ENCODE results near the gene SLC47A1. TPM values are rescaled to one million over a fixed set of nuclear protein-coding genes. Genes with fewer than 3 reads are reported as not detected.
A peak's percentile ranks its signal among the peaks of the same experiment; 100 is the strongest.
"Not testable (repeated sequence)": the region's sequence is repeated elsewhere in the genome, so short reads cannot be mapped to it uniquely, and the experiment has no call there.

The SLC47A1 gene
- total RNA-seq, 2 donors from 2014 or later = 0.65 to 1.5 TPM

DNA sequence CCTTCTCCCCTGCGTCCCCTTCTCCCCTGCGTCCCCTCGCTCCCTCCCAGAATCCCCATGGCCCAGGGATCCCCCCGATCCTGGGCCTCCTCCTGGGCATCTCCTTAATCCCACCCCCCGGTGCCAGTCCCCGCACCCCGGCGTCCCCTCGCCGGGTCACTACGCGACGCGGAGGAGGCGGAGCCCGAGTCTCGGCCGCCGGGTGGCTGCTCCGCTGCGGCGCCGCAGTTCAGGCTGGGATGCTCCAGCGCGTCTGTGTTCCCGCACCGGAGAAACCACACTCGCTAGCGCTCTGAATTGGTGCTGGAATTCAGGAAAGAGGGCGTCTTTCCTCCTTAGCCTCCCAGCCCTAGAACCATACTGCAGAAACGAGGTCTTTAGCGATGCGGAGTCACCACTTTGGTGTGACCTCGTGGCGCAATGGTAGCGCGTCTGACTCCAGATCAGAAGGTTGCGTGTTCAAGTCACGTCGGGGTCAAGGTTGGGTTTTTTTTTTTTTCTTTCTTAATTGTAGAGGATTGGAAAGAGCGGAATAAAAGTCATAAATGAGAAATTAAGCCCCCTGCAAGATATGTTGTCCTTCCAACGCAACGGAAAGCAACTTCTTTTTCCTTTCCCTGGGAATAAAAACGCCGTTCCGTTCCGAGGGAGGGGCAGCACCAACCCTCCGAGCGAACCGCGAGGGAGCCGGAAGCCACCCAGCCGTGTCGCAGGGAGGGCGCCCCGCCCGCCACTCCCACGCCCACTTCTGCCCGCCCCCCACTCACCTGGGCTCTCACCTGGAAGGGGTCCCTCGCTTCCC lies 25.7 kb upstream of the SLC47A1 start:
- H3K4me1 Mint-ChIP-seq (ENCODE audit: low read depth) = peaks cover 10% of the 10 kb centered on the region
- no peaks in the 10 kb centered on the region for H3K9me3 Mint-ChIP-seq
- H3K27ac Mint-ChIP-seq = peak overlapping the region; percentile 100
- H3K27me3 Mint-ChIP-seq (ENCODE audit: low read depth) = no peaks in the 10 kb centered on the region
- H3K36me3 Mint-ChIP-seq (ENCODE audit: insufficient read depth in 2 of 2) = peaks cover 0 to 2% of the 10 kb centered on the region in 2 donors
- peak; percentile 88 to 89 for ATAC-seq (replicated peaks in 1 of 2)
- peak; percentile 77 to 83 for DNase-seq
- H3K4me3 Mint-ChIP-seq = peak overlapping the region; percentile 81 to 97

DNA sequence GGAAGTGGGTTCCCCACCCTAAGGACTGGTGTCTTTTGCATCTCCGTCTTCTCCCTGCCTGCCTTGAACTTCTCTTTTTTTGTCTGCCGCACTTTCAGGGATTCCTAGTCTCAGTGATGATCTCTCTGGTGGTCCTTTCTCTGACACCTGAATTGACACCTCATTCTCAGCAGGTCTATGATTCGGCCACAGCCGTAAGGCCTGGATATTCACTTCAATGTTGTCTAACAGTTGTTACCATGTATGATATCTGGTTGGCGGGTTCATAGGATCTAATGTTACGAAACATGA lies 25.1 kb upstream of the SLC47A1 start:
- Mint-ChIP-seq H3K4me3 (peak overlapping the region; percentile 81 to 97), H3K27ac (peak overlapping the region; percentile 83), H3K36me3 (ENCODE audit: insufficient read depth in 2 of 2) (peaks cover 0 to 2% of the 10 kb centered on the region in 2 donors), H3K9me3 (no peaks in the 10 kb centered on the region), H3K27me3 (ENCODE audit: low read depth) (no peaks in the 10 kb centered on the region), H3K4me1 (ENCODE audit: low read depth) (peaks cover 11% of the 10 kb centered on the region)
- ATAC-seq (replicated peaks in 1 of 2) (no peak), DNase-seq (no peak)

DNA sequence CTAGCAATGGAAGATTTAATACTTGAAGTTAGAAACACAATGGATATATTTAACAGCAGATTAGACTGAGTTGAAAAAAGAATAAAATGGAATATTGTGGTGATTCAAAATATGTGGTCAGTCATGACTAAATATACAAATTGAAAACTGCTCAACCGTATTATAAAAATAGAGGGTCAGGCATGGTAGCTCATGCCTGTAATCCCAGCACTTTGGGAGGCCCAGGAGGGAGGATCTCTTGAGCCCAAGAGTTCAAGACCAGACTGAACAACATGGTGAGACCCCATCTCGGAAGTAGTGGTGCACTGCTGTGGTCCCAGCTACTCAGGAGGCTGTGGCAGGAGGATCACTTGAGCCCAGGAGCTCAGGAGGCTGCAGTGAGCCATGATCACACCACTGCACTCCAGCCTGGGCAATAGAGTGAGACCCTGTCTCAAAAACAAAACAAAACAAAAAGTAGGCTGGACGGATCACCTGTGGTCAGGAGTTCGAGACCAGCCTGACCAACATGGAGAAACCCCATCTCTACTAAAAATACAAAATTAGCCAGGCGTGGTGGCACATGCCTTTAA lies 24.3 kb upstream of the SLC47A1 start:
- H3K4me3 Mint-ChIP-seq; DNase-seq; H3K27ac Mint-ChIP-seq; H3K27me3 Mint-ChIP-seq (ENCODE audit: low read depth); ATAC-seq (replicated peaks in 1 of 2); H3K36me3 Mint-ChIP-seq (ENCODE audit: insufficient read depth in 2 of 2); H3K9me3 Mint-ChIP-seq: not testable (repeated sequence)
- H3K4me1 Mint-ChIP-seq (ENCODE audit: low read depth) = peaks cover 15% of the 10 kb centered on the region

DNA sequence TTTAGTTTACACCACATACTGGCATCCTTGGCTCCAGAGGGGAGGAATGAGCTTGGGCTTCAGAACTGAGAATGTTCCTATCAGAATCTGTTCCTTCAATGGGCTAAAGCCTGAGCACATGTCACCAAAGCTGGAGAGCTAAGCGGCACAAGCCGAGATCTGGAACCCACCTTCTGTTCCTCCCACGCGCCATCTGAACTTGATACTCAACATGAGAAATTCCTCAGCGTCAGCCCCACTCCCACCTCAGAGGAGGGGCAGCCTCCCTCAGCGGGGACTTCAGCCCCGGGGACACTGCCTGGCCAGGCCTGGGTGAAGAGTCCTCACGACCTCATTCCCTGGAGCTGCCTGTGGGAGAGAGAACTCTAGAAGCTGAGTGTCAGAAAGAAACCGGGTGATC lies 22.8 kb upstream of the SLC47A1 start:
- peaks cover 15% of the 10 kb centered on the region for H3K4me1 Mint-ChIP-seq (ENCODE audit: low read depth)
- no peak for ATAC-seq (replicated peaks in 1 of 2)
- no peaks in the 10 kb centered on the region for H3K27me3 Mint-ChIP-seq (ENCODE audit: low read depth)
- no peak overlapping the region for H3K4me3 Mint-ChIP-seq
- H3K36me3 Mint-ChIP-seq (ENCODE audit: insufficient read depth in 2 of 2) = peaks cover 0 to 2% of the 10 kb centered on the region in 2 donors
- no peak for DNase-seq
- H3K9me3 Mint-ChIP-seq = no peaks in the 10 kb centered on the region
- no peak overlapping the region for H3K27ac Mint-ChIP-seq

DNA sequence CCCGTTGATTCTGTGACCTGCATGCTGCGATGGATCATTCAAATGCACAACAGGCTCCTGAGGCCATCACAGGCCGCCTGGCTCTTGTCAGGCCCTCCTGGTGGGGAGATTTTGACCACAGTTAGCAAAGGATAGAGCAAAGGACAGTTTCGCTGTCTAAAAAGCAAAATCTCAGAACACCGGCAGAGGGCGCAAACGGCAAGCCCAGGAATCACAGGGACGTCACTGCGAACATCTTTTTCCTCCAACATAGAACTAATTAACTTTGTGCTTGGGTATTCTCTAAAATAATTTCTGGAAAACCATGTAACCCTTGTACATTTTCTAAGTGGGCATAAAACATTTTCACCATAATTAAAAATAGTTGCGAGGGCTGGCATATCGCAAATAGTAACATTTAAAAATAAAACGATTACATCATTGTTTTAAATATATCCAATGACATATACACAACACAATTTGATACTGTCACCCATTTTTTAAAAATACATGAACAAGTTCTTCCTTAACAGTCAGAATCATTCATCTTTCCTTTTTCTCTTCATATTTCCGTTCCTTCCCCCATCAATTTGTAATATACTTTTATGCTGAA lies 19.7 kb upstream of the SLC47A1 start:
- ATAC-seq (replicated peaks in 1 of 2) = peak; percentile 60 to 70
- Mint-ChIP-seq H3K4me1 (ENCODE audit: low read depth) (peaks cover 5% of the 10 kb centered on the region), H3K27ac (no peak overlapping the region), H3K27me3 (ENCODE audit: low read depth) (no peaks in the 10 kb centered on the region), H3K9me3 (no peaks in the 10 kb centered on the region), H3K4me3 (no peak overlapping the region), H3K36me3 (ENCODE audit: insufficient read depth in 2 of 2) (no peaks in the 10 kb centered on the region)
- DNase-seq = peak; percentile 61 to 71

DNA sequence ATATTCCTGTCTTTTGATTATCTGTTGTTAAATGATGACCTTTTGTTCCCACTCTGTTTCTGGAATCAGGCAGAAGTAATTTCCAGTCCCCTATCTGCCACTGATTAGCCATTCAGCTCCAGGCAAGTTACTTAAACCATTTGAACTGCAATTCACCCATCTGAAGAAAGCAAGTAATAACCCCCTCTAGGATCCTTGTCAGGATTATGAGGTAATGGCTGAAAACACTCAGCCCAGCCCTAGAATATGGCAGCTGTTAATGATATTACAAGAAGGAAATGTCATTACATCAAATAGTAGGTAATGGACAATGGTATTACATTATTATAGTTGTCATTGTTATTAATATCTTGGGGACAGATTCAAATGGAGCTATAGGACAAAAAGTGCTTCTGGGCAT lies 16.0 kb upstream of the SLC47A1 start:
- ATAC-seq (replicated peaks in 1 of 2) (no peak), DNase-seq (no peak)
- no peak overlapping the region for H3K4me3 Mint-ChIP-seq
- H3K36me3 Mint-ChIP-seq (ENCODE audit: insufficient read depth in 2 of 2) = no peaks in the 10 kb centered on the region
- H3K9me3 Mint-ChIP-seq = no peaks in the 10 kb centered on the region
- H3K27me3 Mint-ChIP-seq (ENCODE audit: low read depth) = peaks cover 11% of the 10 kb centered on the region
- H3K4me1 Mint-ChIP-seq (ENCODE audit: low read depth) = peaks cover 14% of the 10 kb centered on the region
- no peak overlapping the region for H3K27ac Mint-ChIP-seq

DNA sequence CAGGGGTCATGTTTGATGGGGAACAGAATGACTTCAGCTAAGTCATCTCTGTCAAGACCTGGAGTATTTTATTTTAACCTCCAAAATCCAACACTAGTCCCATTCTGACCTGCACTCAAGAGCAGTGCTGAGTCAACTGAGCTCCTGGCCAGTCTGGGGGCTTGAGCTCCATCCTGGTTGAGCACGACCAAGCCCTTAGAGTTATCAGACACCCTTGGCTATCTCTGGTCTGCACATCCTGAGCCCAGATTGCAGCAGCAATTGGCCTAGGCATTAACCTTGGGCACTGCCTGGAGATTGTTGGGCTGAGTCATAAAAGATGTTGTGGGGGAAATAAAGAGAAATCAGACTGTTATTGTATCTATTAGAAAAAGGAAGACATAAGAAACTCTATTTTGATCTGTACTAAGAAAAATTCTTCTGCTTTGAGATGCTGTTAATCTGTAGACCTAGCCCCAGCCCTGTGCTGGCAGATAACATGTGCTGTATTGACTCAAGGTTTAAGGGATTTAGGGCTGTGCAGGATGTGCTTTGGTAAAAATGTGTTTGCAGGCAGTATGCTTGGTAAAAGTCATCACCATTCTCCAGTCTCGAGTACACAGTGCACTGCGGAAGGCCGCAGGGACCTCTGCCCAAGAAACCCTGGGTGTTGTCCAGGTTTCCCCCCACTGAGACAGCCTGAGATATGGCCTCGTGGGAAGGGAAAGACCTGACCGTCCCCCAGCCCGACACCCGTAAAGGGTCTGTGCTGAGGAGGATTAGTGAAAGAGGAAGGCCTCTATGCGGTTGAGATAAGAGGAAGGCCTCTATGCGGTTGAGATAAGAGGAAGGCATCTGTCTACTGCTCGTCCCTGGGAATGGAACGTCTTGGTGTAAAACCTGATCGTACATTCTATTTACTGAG lies 14.0 kb upstream of the SLC47A1 start:
- not testable (repeated sequence) for ATAC-seq (replicated peaks in 1 of 2); H3K4me1 Mint-ChIP-seq (ENCODE audit: low read depth); DNase-seq; H3K9me3 Mint-ChIP-seq; H3K4me3 Mint-ChIP-seq; H3K27ac Mint-ChIP-seq; H3K36me3 Mint-ChIP-seq (ENCODE audit: insufficient read depth in 2 of 2)
- peaks cover 18% of the 10 kb centered on the region for H3K27me3 Mint-ChIP-seq (ENCODE audit: low read depth)

DNA sequence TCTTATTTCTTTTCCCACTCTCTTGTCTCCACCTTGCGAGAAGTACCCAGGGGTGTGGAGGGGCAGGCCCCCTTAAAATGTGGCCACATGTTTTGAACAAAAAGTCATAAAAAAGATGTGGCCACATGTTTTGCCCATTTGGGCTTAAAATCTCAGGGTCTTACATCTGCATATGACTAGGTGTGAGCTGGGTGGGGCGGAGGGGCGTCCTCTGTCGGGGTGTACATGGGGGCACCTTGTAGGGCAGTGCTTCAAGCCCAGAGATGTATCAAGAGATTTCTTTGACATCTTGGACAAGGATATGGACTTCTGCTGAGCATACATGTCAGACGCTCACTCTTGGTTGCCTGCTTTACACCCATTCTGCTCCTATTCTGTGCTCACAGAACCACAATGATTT lies 13.0 kb upstream of the SLC47A1 start:
- Mint-ChIP-seq H3K27me3 (ENCODE audit: low read depth) (peaks cover 18% of the 10 kb centered on the region), H3K36me3 (ENCODE audit: insufficient read depth in 2 of 2) (no peaks in the 10 kb centered on the region), H3K4me1 (ENCODE audit: low read depth) (peaks cover 10% of the 10 kb centered on the region), H3K9me3 (no peaks in the 10 kb centered on the region), H3K27ac (no peak overlapping the region), H3K4me3 (no peak overlapping the region)
- ATAC-seq (replicated peaks in 1 of 2) (no peak), DNase-seq (no peak)

DNA sequence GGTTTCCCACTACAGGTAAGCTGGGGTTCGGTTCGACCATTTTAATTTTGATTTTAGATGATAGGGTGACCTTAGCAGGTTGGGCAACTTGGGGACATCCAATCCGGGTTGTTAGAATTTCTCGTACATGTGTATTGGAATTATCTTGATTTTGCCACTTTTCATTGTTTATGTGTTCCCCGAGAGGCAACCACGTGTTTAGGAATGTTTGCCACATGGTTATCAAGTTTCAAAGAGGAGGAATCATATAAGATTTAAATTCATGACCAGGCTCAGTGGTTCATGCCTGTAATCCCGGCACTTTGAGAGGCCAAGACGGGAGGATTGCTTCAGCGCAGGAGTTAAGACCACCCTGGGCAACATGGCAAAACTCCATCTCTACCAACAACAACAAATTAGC lies 10.0 kb upstream of the SLC47A1 start:
- DNase-seq (no peak), ATAC-seq (replicated peaks in 1 of 2) (no peak)
- Mint-ChIP-seq H3K9me3 (peaks cover 0 to 2% of the 10 kb centered on the region in 2 donors), H3K27ac (no peak overlapping the region), H3K36me3 (ENCODE audit: insufficient read depth in 2 of 2) (no peaks in the 10 kb centered on the region), H3K27me3 (ENCODE audit: low read depth) (peaks cover 31% of the 10 kb centered on the region), H3K4me1 (ENCODE audit: low read depth) (peaks cover 10% of the 10 kb centered on the region), H3K4me3 (no peak overlapping the region)

DNA sequence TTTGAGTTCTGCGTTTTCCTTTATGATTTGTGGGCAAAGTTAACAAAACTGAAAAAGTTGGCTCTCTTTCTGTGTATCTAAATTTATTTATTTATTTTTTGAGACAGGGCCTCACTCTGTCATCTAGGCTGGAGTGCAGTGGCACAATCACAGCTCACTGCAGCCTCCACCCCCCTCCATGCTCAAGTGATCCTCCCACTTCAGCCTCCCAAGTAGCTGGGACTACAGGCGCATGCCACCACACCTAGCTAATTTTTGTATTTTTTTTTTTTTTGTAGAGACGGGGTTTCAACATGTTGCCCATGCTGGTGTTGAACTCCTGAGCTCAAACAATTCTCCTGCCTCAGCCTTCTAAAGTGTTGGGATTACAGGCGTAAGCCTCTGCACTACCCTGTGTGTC lies 6.7 kb upstream of the SLC47A1 start:
- not testable (repeated sequence) for H3K36me3 Mint-ChIP-seq (ENCODE audit: insufficient read depth in 2 of 2); H3K9me3 Mint-ChIP-seq; DNase-seq; ATAC-seq (replicated peaks in 1 of 2); H3K4me1 Mint-ChIP-seq (ENCODE audit: low read depth); H3K4me3 Mint-ChIP-seq; H3K27ac Mint-ChIP-seq
- H3K27me3 Mint-ChIP-seq (ENCODE audit: low read depth) = peaks cover 33% of the 10 kb centered on the region

DNA sequence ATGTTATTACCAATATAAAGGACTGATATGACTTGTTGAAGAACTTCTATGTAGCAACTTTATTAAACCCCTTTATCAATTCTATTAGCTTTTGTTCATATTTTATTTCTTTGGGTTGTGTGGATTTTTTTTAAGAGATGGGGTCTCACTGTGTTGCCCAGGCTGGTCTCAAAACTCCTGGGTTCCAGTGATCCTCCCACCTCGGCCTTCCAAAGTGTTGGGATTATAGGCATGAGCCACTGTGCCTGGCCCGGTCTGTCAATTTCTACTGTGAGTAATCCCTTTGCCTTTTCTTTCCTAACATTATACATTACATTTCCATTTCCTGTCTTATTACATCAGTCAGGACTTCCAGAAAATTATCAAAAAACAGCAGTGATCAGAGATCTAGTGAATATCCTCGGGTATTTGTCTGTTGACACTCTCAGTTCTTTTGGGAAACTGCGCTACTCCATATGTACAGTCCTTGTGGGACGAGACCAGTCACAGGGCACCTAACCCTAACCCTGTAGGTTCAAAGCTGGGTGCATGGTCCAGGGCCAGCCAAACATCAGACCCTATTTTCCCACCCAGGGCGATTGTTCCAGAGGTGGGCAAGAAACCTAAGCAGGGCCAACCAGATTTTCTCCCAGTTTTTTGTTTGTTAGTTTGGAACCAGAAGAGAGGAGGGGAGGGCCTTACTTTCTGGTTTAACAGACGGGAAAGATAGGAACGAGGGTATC lies 1.7 kb upstream of the SLC47A1 start:
- peaks cover 58% of the 10 kb centered on the region for H3K27me3 Mint-ChIP-seq (ENCODE audit: low read depth)
- H3K27ac Mint-ChIP-seq = no peak overlapping the region
- H3K4me3 Mint-ChIP-seq = no peak overlapping the region
- peaks cover 20% of the 10 kb centered on the region for H3K4me1 Mint-ChIP-seq (ENCODE audit: low read depth)
- no peak for ATAC-seq (replicated peaks in 1 of 2)
- DNase-seq = no peak
- peaks cover 0 to 2% of the 10 kb centered on the region in 2 donors for H3K9me3 Mint-ChIP-seq
- no peaks in the 10 kb centered on the region for H3K36me3 Mint-ChIP-seq (ENCODE audit: insufficient read depth in 2 of 2)

DNA sequence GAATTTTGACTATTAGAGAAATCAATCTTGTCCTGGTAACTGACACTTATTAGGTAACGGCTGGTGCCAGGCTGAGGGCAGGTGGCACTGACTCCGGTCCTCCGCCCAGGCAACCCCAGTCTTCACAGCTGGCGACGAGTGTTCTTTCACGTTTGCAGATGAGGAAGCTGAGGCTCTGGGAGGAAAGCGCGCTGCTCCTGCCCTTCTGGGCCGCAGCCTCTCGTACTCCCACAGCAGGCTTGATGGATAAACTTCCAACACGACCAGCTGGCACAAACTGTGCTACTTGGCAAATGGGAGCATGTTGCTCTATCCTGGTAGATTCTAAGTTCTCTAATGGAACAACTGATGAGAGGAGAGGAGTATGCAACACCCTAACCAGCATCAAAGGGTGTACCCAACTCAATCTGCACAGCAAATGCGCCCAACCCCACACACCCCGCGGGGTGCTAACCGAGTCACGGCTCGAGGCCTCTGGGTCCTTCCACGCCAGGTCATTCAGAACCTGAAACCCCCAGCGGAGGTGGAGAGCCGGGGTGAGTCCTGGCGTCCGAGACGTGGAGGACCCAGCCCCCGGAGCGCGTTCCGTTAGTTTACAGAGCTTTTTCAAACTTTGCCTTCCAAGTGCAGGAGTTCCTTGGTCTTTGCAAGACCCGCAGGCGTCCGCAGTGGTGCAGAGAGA lies 477 bp upstream of the SLC47A1 start:
- Mint-ChIP-seq H3K27ac (no peak overlapping the region), H3K27me3 (ENCODE audit: low read depth) (peaks cover 58% of the 10 kb centered on the region), H3K36me3 (ENCODE audit: insufficient read depth in 2 of 2) (no peaks in the 10 kb centered on the region), H3K9me3 (no peaks in the 10 kb centered on the region), H3K4me1 (ENCODE audit: low read depth) (peaks cover 20% of the 10 kb centered on the region), H3K4me3 (peak overlapping the region; percentile 69 to 73)
- ATAC-seq (replicated peaks in 1 of 2) = no peak
- no peak for DNase-seq
